GM19043 (cell line): ENCODE measurements around the gene GTF2H1.
"Not testable (repeated sequence)": the region's sequence is repeated elsewhere in the genome, so short reads cannot be mapped to it uniquely, and the experiment has no call there.

Experiments used
- ATAC-seq: cut with Tn5 transposase; IDR thresholded peaks from one replicate; pipeline ENCODE4 v1.9.1; 2021; ENCODE audit warnings: low read depth; ENCODE audit not compliant: unreplicated experiment

GTF2H1 gene

GRCh38 chr11:18372201-18372600, 49.8 kb downstream of the GTF2H1 start:
- no peak for ATAC-seq

GRCh38 chr11:18374956-18375355, 52.6 kb downstream of the GTF2H1 start:
- ATAC-seq: no peak

GRCh38 chr11:18375941-18376340, 53.6 kb downstream of the GTF2H1 start:
- no peak for ATAC-seq

- ATAC-seq: no peak
These were observed 56.8 kb downstream of the GTF2H1 start for GRCh38 chr11:18379201-18379600.

GRCh38 chr11:18383388-18384156, 61.2 kb downstream of the GTF2H1 start:
- ATAC-seq: peak; percentile 85

GRCh38 chr11:18384157-18384641, 61.8 kb downstream of the GTF2H1 start:
- peak; percentile 58 for ATAC-seq

GRCh38 chr11:18390088-18390487, 67.7 kb downstream of the GTF2H1 start:
- ATAC-seq: no peak

- ATAC-seq: no peak
These were observed 70.3 kb downstream of the GTF2H1 start for GRCh38 chr11:18392434-18393321.

- no peak for ATAC-seq
These were observed 71.4 kb downstream of the GTF2H1 start for GRCh38 chr11:18393581-18394274.

GRCh38 chr11:18394275-18394927, 72.0 kb downstream of the GTF2H1 start, which contains the start of gene LDHA:
Gene LDHA, plus strand, starts transcription at chr11:18394563. Its CDS starts 2,280 bp downstream, at chr11:18396843.
- ATAC-seq: peak; percentile 78

GRCh38 chr11:18394928-18395734, 72.8 kb downstream of the GTF2H1 start:
- ATAC-seq: no peak

GRCh38 chr11:18395735-18396504, 73.6 kb downstream of the GTF2H1 start:
- ATAC-seq: peak; percentile 52

GRCh38 chr11:18397921-18398320, 75.6 kb downstream of the GTF2H1 start:
- ATAC-seq: no peak

- ATAC-seq: not testable (repeated sequence)
These were observed 78.7 kb downstream of the GTF2H1 start for GRCh38 chr11:18401077-18401476.

- ATAC-seq: no peak
These were observed 81.7 kb downstream of the GTF2H1 start for GRCh38 chr11:18404062-18404461.

- not testable (repeated sequence) for ATAC-seq
These were observed 85.0 kb downstream of the GTF2H1 start for GRCh38 chr11:18407400-18407799.

GRCh38 chr11:18408558-18409291, 86.4 kb downstream of the GTF2H1 start:
- no peak for ATAC-seq

GRCh38 chr11:18416459-18416858, 94.1 kb downstream of the GTF2H1 start:
- ATAC-seq: no peak
